DND-41 (cell line): ENCODE results near the gene C1orf105.

Source experiments
- ATAC-seq: fragments of 200-7000 bp; cut with Tn5 transposase; 3 replicates; pipeline ENCODE4 v1.9.1; 2021; ENCODE audit warnings: low read depth; ENCODE audit not compliant: insufficient read depth
- DNase-seq: peaks from one replicate; pipeline ENCODE4 v3.0.0-alpha.2; 2020
- H2AFZ ChIP-seq: 2 replicates; pipeline ENCODE4 v1.6.0; 2012; ENCODE audit warnings: low read depth, low read length
- H3K27ac ChIP-seq: 2 replicates; pipeline ENCODE4 v1.5.1; 2012; ENCODE audit warnings: low read length, inconsistent platforms
- H3K27me3 ChIP-seq: fragments of 200-600 bp; sonication (generic); 2 replicates; pipeline ENCODE4 v1.6.0; 2012; ENCODE audit warnings: low read length, mild to moderate bottlenecking, inconsistent platforms; ENCODE audit not compliant: insufficient read depth, poor library complexity
- H3K36me3 ChIP-seq: 2 replicates; pipeline ENCODE4 v1.5.1; 2012; ENCODE audit warnings: low read length, inconsistent platforms; ENCODE audit not compliant: insufficient read depth
- H3K4me1 ChIP-seq: 2 replicates; pipeline ENCODE4 v1.5.1; 2012; ENCODE audit warnings: mild to moderate bottlenecking, low read length; ENCODE audit not compliant: insufficient read depth
- H3K4me2 ChIP-seq: 2 replicates; pipeline ENCODE4 v1.6.0; 2012; ENCODE audit warnings: mild to moderate bottlenecking, moderate library complexity, low read length, inconsistent platforms; ENCODE audit not compliant: insufficient read depth
- H3K4me3 ChIP-seq, 2 experiments: fragments of 200-600 bp in 1 of 2; shearing (Covaris generic) in 1 of 2; 2 replicates each; pipeline ENCODE4 v1.5.1; 2012 to 2016; ENCODE audit warnings: inconsistent platforms in 2 of 2, low read length in 2 of 2, mild to moderate bottlenecking in 2 of 2, low read depth in 1 of 2, moderate library complexity in 1 of 2
- H3K79me2 ChIP-seq: 2 replicates; pipeline ENCODE4 v1.6.0; 2012; ENCODE audit warnings: low read length, inconsistent platforms; ENCODE audit not compliant: insufficient read depth
- H3K9ac ChIP-seq: 2 replicates; pipeline ENCODE4 v1.6.0; 2012; ENCODE audit warnings: low read depth, mild to moderate bottlenecking, inconsistent platforms, low read length, moderate library complexity
- H3K9me3 ChIP-seq: 2 replicates; pipeline ENCODE4 v1.5.1; 2012; ENCODE audit warnings: low read length, moderate library complexity, mild to moderate bottlenecking, inconsistent platforms; ENCODE audit not compliant: insufficient read depth, severe bottlenecking
- H4K20me1 ChIP-seq: 2 replicates; pipeline ENCODE4 v1.6.0; 2012; ENCODE audit warnings: low read length; ENCODE audit not compliant: insufficient read depth
- CTCF ChIP-seq: IDR thresholded peaks from 2 replicates; pipeline ENCODE4 v1.5.1; 2012; ENCODE audit warnings: borderline replicate concordance, low read length, moderate library complexity, mild to moderate bottlenecking; ENCODE audit not compliant: poor library complexity, severe bottlenecking; ENCODE audit errors: extremely low read depth
- EZH2 ChIP-seq: IDR thresholded peaks from 3 replicates; pipeline ENCODE4 v1.6.1; 2012; ENCODE audit warnings: borderline replicate concordance, low read depth, mild to moderate bottlenecking, moderate library complexity, low read length, inconsistent platforms; ENCODE audit not compliant: severe bottlenecking

C1orf105 gene

GRCh38 chr1:172513479-172513878 is 93.0 kb downstream of the C1orf105 start:
- TF ChIP-seq CTCF = no peak
- no peak for TF ChIP-seq EZH2
- no peaks in the 10 kb centered on the region for H3K36me3 ChIP-seq
- H3K9me3 ChIP-seq = peaks cover 4% of the 10 kb centered on the region
- H3K79me2 ChIP-seq = no peaks in the 10 kb centered on the region
- H3K4me2 ChIP-seq = no peak overlapping the region
- no peaks in the 10 kb centered on the region for H3K27me3 ChIP-seq
- H2AFZ ChIP-seq = no peak overlapping the region
- no peaks in the 10 kb centered on the region for H3K4me1 ChIP-seq
- H4K20me1 ChIP-seq = no peaks in the 10 kb centered on the region
- DNase-seq (no peak), ATAC-seq (no peak)
- no peak overlapping the region for H3K9ac ChIP-seq
- H3K4me3 ChIP-seq = no peak overlapping the region
- H3K27ac ChIP-seq = no peak overlapping the region

GRCh38 chr1:172514108-172514507 is 93.6 kb downstream of the C1orf105 start:
- DNase-seq (no peak), ATAC-seq (no peak)
- Histone ChIP-seq H3K9ac (no peak overlapping the region), H3K79me2 (no peaks in the 10 kb centered on the region), H3K4me1 (no peaks in the 10 kb centered on the region), H2AFZ (no peak overlapping the region), H3K27me3 (no peaks in the 10 kb centered on the region), H3K36me3 (no peaks in the 10 kb centered on the region), H4K20me1 (no peaks in the 10 kb centered on the region), H3K4me3 (no peak overlapping the region), H3K4me2 (no peak overlapping the region), H3K27ac (no peak overlapping the region), H3K9me3 (peaks cover 4% of the 10 kb centered on the region)
- TF ChIP-seq EZH2 (no peak), CTCF (no peak)

GRCh38 chr1:172515436-172515835 is 95.0 kb downstream of the C1orf105 start:
- no peak overlapping the region for H3K4me2 ChIP-seq
- DNase-seq = no peak
- no peak for ATAC-seq
- no peak for TF ChIP-seq CTCF
- TF ChIP-seq EZH2 = no peak
- H3K9me3 ChIP-seq = peaks cover 4% of the 10 kb centered on the region
- H2AFZ ChIP-seq = no peak overlapping the region
- H3K4me3 ChIP-seq = no peak overlapping the region
- H4K20me1 ChIP-seq = no peaks in the 10 kb centered on the region
- H3K36me3 ChIP-seq = no peaks in the 10 kb centered on the region
- H3K79me2 ChIP-seq = no peaks in the 10 kb centered on the region
- H3K4me1 ChIP-seq = no peaks in the 10 kb centered on the region
- H3K27ac ChIP-seq = no peak overlapping the region
- H3K9ac ChIP-seq = no peak overlapping the region
- H3K27me3 ChIP-seq = no peaks in the 10 kb centered on the region

GRCh38 chr1:172515927-172516326 is 95.4 kb downstream of the C1orf105 start:
- no peak for ATAC-seq
- H3K79me2 ChIP-seq = no peaks in the 10 kb centered on the region
- no peaks in the 10 kb centered on the region for H4K20me1 ChIP-seq
- H3K9me3 ChIP-seq = peaks cover 4% of the 10 kb centered on the region
- DNase-seq = no peak
- no peak overlapping the region for H3K27ac ChIP-seq
- H3K4me1 ChIP-seq = no peaks in the 10 kb centered on the region
- H3K27me3 ChIP-seq = no peaks in the 10 kb centered on the region
- H3K9ac ChIP-seq = no peak overlapping the region
- no peaks in the 10 kb centered on the region for H3K36me3 ChIP-seq
- no peak for TF ChIP-seq CTCF
- H2AFZ ChIP-seq = 0 out of 2 replicates have a peak overlapping the region, but pooled peaks have one; percentile 11
- no peak overlapping the region for H3K4me2 ChIP-seq
- H3K4me3 ChIP-seq = no peak overlapping the region
